ENCODE measurements around the gene BCL2. TPM values are rescaled to one million over a fixed set of nuclear protein-coding genes. Genes with fewer than 3 reads are reported as not detected.

BCL2 gene
- total and polyA plus RNA-seq, 3 donors from 2014 or later = 6.3 to 20.8 (median 16.0) TPM

DNA sequence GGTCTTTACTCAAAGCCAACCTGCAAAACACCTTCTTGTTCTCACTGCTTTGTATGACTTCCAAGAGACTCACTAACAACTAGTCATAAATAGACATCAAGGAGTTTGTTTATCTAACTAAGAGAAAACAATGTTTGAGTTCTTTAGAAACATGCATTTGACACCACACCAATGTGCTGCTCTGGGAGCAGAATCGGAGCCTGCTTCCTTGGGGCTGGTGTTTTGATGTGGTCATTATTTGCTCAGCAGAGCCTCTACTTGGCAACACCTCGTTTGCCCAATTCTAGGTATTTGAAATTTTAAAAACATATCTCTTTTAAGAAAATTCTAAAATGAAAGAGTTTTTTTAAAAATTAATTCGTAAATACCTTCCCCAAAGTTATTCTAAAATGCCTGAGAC, 167.5 kb downstream of the BCL2 start:
- 84 to 86% methylated on average over 3 of the region's 3 CpGs for WGBS, 2 donors
- H3K9me3 ChIP-seq = no peaks in the 10 kb centered on the region
- H3K4me1 ChIP-seq = no peaks in the 10 kb centered on the region
- H3K36me3 ChIP-seq (ENCODE audit: low read depth, missing control alignments) = no peaks in the 10 kb centered on the region
- no peaks in the 10 kb centered on the region for H3K27me3 ChIP-seq
- no peak for TF ChIP-seq POLR2A (IDR thresholded peaks at IDR 0.05)
- no peak for TF ChIP-seq CTCF (IDR thresholded peaks at IDR 0.05)
- H3K4me3 ChIP-seq = no peak overlapping the region
- no peak overlapping the region for H3K27ac ChIP-seq
- intact Hi-C loops (cut with DNase I; ENCODE audit: low total_unique reads) = no loop called here
- DNase-seq = no peak

DNA sequence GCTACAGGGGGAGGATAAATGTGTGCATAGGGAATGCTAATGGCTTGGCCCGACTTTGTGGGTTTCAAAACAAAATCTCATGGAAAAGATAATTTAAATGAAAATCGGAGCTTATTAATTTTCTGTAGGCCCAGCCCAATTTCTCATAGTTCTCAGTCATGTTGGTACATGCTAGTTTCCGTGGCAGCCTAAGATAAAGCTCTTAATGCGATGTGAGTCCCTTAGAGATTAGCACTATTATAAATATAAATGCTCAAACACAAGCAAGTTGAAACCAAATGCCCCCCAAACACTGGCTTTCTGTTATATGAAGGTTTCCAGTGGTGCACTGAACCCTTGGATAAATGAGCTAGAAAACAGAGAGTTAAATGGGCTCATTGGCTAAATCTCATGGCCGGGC, 168.0 kb downstream of the BCL2 start:
- Histone ChIP-seq H3K27me3 (no peaks in the 10 kb centered on the region), H3K36me3 (ENCODE audit: low read depth, missing control alignments) (no peaks in the 10 kb centered on the region), H3K27ac (no peak overlapping the region), H3K9me3 (no peaks in the 10 kb centered on the region), H3K4me3 (no peak overlapping the region), H3K4me1 (no peaks in the 10 kb centered on the region)
- DNase-seq = no peak
- TF ChIP-seq POLR2A (IDR thresholded peaks at IDR 0.05) (no peak), CTCF (IDR thresholded peaks at IDR 0.05) (no peak)
- WGBS, 2 donors = 88 to 89% methylated on average over 5 of the region's 5 CpGs
- intact Hi-C loops (cut with DNase I; ENCODE audit: low total_unique reads) = no loop called here

DNA sequence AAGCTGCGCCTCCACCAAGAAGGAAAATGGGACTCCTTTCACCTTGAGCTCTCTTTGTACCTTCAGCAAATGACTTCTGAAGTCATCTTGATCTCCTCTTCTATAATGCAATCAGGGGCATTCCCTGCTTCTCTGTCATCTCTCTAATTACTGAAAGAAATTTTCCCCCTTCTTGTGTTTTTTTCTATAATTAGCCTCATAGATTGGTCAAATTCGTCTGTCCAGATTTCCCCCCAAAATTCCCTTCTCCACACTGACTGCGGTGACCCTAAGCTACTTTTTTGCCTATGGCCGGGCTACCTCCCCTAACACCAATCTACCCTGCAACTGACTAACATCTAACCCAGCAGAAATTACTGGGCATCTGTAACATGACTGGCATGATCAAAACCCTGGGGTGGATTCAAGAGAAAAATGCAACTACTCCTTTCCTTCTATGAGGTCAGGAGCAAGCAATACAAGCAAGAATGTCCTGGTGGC, 168.6 kb downstream of the BCL2 start:
- DNase-seq = no peak
- H3K27ac ChIP-seq = no peak overlapping the region
- no peaks in the 10 kb centered on the region for H3K27me3 ChIP-seq
- H3K4me1 ChIP-seq = no peaks in the 10 kb centered on the region
- intact Hi-C loops (cut with DNase I; ENCODE audit: low total_unique reads) = no loop called here
- H3K36me3 ChIP-seq (ENCODE audit: low read depth, missing control alignments) = no peaks in the 10 kb centered on the region
- H3K4me3 ChIP-seq = no peak overlapping the region
- TF ChIP-seq CTCF (IDR thresholded peaks at IDR 0.05) (no peak), POLR2A (IDR thresholded peaks at IDR 0.05) (no peak)
- 89 to 90% methylated on average over 4 of the region's 4 CpGs for WGBS, 2 donors
- no peaks in the 10 kb centered on the region for H3K9me3 ChIP-seq

GRCh38 chr18:63150326-63150725, 169.2 kb downstream of the BCL2 start:
- TF ChIP-seq CTCF (IDR thresholded peaks at IDR 0.05) = no peak
- TF ChIP-seq POLR2A (IDR thresholded peaks at IDR 0.05) = no peak
- WGBS, 2 donors = 82 to 85% methylated on average over 8 of the region's 8 CpGs
- intact Hi-C loops (cut with DNase I; ENCODE audit: low total_unique reads) = no loop called here

GRCh38 chr18:63149302-63149587, 170.3 kb downstream of the BCL2 start:
- intact Hi-C loops (cut with DNase I; ENCODE audit: low total_unique reads) = no loop called here
- 86 to 88% methylated on average over 7 to 9 of the region's 9 CpGs for WGBS, 2 donors
- no peaks in the 10 kb centered on the region for H3K4me1 ChIP-seq
- H3K36me3 ChIP-seq (ENCODE audit: low read depth, missing control alignments) = no peaks in the 10 kb centered on the region
- no peak overlapping the region for H3K4me3 ChIP-seq
- H3K9me3 ChIP-seq = no peaks in the 10 kb centered on the region
- DNase-seq = no peak
- no peaks in the 10 kb centered on the region for H3K27me3 ChIP-seq
- no peak overlapping the region for H3K27ac ChIP-seq
- TF ChIP-seq POLR2A (IDR thresholded peaks at IDR 0.05) (no peak), CTCF (IDR thresholded peaks at IDR 0.05) (no peak)

More at GRCh38 chr18:63150326-63150725, 169.2 kb downstream of the BCL2 start:
- Histone ChIP-seq H3K4me3 (no peak overlapping the region), H3K9me3 (no peaks in the 10 kb centered on the region), H3K36me3 (ENCODE audit: low read depth, missing control alignments) (no peaks in the 10 kb centered on the region), H3K27ac (no peak overlapping the region), H3K4me1 (no peaks in the 10 kb centered on the region), H3K27me3 (no peaks in the 10 kb centered on the region)
- DNase-seq = no peak
